ACHN (cell line): ENCODE data around the gene SSBP4.

Experiments
- DNase-seq: peaks from one replicate; pipeline ENCODE4 v3.0.0-alpha.2; 2015
- in situ Hi-C: cut with HindIII; loops from 2 replicates; pipeline ENCODE4 v1.10.0; 2017; ENCODE audit warnings: low sequenced_read_pairs, low pct_ligation_motif_present, low pct_unique_long_range_greater_than_20kb

Gene SSBP4

DNA sequence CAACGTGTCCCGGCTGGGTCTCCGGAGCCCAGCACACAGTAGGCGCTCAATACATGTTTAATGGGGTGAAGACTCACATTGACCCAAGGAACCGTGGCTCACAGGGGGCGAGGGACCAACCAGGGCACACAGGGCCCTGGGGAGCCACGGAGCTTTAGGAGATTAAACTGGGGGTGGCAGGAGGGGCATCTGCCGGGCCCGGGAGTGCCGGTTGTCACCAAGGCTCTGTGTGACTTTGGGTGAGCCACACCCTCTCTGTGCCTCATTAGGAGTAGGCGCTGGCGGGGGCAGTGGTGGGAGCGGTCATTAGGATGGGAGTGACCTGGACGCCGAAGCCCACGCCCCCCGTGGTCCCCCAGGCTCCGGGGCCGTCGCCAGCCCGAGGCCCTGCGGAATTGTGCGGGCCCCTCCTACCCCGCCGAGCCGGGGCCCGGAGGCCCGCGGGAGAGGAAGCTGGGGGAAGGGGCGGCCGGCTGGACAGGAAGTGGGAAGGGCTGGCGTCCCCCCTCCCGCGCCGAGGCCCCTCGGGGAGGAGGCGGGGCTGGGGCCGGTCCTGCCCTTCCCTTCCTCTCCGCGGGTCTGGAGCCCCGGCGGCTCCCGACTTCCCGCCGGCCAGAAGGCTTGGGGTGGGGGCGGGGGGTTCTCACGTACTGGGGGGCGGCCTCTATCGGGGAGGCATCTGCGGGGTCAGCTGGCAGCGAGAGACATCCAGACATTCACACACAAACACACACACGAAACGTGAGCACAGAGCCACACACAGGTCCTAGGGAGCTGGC lies 1.8 kb upstream of the SSBP4 start:
- in situ Hi-C loops = no loop called here
- peak; percentile 84 for DNase-seq

GRCh38 chr19:18418029-18418482 lies 1.1 kb upstream of the SSBP4 start:
- in situ Hi-C loops = no loop called here
- no peak for DNase-seq

DNA sequence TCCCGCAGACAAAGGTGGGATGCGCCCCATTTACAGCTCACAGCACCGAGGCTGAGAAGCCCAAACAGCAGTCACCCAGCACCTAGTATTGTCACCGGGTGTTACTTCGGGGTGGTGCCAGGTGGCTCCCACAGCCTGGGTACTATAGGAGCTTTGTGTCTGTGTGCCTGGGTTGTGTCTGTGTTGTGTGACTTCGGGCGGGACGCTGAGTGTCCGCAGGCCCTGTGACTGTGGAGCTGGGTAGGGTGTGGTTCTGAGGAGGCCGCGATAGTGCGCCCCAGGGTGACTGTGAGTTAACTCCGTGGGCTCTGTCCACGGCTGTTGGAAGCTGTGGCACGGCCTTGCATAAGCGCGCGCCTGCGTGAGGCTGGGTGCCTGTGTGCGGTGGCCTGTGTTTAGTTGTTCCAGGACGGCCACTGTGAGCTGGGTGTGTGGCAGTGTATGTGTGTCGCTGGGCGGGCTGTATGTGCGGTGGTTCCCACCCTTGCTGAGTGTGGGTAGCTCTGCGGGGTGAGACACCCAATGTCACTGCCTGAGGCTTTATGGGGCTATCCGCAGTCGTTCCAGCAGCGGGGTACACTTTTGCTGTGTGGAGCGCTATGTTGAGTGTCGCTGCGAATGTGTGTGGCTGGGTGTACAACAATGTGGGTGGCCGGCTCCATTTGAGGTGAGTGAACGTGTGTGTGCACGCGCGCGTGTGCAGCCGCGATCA lies 559 bp upstream of the SSBP4 start:
- in situ Hi-C loops = no loop called here
- no peak for DNase-seq

DNA sequence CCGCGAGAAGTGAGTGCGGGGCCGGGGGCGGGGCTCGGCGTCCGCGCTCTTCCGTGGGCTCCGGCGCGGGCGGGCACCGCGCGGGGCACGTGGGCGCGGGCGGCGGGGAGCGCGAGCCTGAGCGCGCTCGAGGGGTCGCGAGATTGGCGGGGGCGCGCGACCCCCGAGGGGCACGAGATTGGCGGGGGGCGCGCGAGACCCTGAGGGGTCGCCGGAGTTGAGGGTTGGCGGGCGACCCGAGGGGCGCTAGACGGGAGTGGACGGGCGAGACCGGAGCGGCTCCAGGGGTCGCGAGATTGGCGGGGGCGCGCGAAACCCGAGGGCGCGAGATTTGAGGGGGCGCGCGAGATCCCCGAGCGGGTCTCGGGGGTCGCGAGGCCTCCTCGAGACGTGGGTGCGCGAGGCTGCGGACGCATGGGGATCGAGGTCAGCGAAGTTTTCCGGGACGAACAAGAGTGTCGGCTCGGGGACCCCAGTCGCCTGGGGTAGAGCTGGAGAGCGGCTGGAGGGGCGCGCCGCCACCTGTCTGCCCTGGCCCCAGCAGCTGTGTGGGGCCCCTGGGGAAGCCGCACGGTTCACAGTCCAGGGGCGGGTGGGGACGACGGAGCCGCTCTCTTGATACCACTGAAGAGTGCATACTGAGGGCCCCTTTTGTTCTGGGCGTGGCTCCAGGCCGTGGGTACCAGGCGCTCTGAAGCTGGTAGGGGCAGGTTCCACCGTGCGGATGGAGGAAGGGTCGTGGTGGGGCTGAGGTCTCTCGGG lies 682 bp downstream of the SSBP4 start:
- in situ Hi-C loops = no loop called here
- DNase-seq = peak; percentile 30

GRCh38 chr19:18420930-18421329 lies 1.7 kb downstream of the SSBP4 start:
- DNase-seq = no peak
- in situ Hi-C loops = no loop called here

GRCh38 chr19:18421371-18421959 lies 2.3 kb downstream of the SSBP4 start:
- no peak for DNase-seq
- in situ Hi-C loops = no loop called here

- in situ Hi-C loops = no loop called here
- no peak for DNase-seq
These were observed 3.5 kb downstream of the SSBP4 start for GRCh38 chr19:18422530-18423191.

DNA sequence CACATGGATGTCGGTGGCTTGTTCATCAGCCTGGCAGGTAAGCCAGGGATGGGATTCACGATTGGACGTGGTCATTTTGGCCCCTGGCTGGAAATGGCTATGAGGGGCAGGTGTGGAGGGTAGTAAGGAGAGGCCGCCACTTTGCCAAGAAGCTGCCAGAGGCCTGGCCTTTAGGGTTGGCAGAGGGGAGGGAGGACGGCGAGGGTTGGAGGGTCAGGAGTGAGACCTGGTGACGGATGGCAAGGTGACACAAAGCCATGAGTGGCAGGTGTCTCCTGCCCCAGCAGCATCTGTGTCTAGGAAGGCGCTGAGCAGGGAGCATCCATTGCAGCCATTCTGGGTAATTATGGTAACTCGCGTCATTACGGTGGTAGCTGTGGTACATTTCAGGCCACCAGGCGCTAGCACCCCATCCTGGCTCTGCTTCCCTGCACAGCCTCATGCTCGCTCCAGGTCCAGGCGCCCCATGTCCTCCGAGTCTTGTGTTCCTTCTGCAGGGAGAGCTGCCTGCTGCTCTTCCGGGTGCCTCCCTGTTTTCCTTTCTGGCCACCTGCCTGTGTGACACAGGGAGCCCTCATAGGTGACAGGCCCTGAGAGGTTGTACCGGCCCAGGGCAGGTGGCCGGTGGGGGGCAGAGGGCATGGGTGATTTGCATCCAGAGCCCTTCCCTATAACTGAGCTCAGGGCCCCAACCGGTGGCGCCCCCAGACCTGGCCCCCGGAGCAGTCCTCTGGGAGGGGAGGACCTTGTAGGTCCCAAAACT lies 4.2 kb downstream of the SSBP4 start:
- in situ Hi-C loops = no loop called here
- no peak for DNase-seq

- in situ Hi-C loops = no loop called here
- DNase-seq = no peak
These were observed 5.1 kb downstream of the SSBP4 start for GRCh38 chr19:18424122-18424889.

DNA sequence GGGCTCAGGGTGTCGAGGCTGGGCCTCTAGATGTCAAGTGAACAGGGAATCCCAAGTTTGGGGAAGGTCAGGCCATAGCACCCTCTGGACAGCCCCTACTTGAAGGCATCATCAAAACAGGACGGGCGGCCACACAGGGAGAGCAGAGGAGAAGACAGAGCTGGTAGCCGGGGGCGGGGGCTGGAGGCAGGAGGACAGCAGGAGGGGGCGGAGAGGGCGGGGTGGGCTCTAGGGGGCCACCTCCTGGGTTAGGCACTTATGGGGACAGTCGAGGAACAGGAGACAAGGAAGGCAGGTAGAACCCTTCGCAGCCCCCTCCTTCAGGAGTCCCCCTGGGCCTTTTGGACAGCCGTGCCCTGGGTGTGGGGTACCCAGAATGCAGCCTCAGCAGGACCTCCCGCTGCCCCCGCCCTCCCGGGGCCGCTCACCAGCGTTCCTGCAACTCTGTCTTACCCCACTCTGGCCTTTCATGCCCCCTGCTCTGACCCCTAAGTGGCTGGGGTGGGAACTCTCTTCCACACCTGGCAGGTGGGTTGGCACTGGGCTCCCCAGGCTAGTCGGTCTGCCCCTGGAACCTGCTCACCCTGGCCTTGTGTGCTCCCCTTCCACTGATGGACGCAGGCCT lies 5.8 kb downstream of the SSBP4 start:
- in situ Hi-C loops = no loop called here
- DNase-seq = no peak

- in situ Hi-C loops = no loop called here
- DNase-seq = no peak
These were observed 6.6 kb downstream of the SSBP4 start for GRCh38 chr19:18425515-18426415.

DNA sequence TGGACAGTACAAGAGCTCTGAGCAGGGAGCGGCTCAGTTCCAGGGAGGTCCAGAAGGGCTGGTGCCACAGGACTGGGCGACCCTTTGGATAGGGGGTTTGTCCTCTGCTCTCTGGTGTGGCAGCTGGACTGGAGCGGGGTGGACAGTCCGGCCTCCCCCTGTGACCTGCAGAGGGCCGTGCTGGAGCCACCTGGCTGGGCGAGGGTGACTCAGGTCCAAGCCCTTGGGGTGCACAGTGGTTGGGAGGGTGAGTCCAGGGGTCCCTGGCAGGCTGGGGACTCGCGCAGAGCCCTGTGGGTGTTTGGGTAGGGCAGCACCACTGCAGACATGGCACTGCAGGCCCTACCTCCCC lies 7.2 kb downstream of the SSBP4 start:
- DNase-seq = no peak
- in situ Hi-C loops = no loop called here

DNA sequence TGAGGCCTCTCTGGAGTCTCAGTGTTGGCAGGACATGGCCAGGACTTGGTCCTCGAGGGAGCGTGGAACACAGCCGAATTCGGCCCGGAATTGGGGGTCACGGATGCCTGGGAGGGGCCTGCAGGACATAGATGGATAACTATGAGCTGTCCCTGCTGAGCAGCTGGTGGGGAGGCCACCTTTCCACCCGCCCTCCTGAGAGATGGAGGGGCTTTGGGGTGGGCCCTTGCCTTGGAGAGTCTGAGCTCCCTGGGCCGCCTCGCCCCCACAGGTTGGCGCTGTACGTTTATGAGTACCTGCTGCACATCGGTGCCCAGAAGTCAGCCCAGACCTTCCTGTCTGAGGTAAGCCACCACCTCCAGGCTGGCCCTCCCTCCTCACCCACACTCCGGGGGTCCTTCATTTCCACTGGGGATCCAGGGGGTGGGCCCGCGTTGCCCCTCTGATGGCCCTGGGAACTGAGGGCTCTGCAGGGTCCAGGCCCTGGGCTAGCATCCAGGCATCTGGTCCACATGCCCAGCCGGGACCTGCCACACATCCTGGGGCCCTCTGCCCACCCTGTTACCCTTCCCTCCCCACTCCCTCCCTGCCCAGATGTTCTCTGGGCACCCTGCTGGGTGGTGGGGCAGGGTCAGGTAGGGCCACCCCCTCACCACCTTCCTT lies 8.0 kb downstream of the SSBP4 start:
- in situ Hi-C loops = no loop called here

GRCh38 chr19:18427743-18428113 lies 8.5 kb downstream of the SSBP4 start:
- DNase-seq = no peak
- in situ Hi-C loops = no loop called here

More for the DNA sequence above, 8.0 kb downstream of the SSBP4 start:
- no peak for DNase-seq

DNA sequence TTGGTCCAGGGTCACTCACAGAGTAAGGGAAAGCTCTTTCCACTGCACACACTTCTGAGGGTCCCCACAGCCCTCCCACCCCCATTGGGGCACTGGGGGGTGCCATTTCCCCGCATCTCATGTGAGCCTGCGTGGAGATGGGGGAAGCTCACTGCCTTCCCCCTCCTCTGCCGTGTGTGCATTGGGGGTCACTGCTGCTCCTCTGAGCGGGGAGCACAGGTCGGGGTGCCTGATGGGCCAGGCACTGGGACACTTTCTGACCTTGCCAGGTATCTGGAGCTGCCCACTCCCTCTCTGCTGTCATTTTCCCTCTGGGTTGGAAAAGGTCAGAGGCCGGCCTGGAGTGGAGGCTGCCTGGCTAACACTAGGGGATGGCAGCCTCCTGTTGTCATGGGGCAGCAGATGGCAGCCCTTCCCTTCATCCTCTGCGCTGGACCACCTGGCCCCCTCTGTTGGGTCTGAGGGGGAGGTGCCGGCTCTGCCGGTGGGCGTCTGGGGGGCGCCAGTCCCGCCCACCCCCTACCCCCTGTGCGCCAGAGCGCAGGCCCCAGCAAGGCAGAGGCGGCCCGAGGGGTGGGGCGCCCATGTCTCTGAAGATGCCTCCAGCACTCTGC lies 9.1 kb downstream of the SSBP4 start:
- no peak for DNase-seq

More for the DNA sequence above, 9.1 kb downstream of the SSBP4 start:
- in situ Hi-C loops = no loop called here
